GM23338 (cell line): ENCODE data around the gene CFAP157. TPM values are rescaled to one million over a fixed set of nuclear protein-coding genes. Genes with fewer than 3 reads are reported as not detected.

Experiments
- ATAC-seq: fragments of 200-7000 bp; cut with Tn5 transposase; 3 replicates; pipeline ENCODE4 v1.9.1; 2020
- DNase-seq: peaks from one replicate; pipeline ENCODE4 v3.0.0-alpha.2; 2015; ENCODE audit warnings: low spot score
- H2AFZ ChIP-seq: fragments of 200-600 bp; sonication (generic); 2 replicates; pipeline ENCODE4 v1.8.0; 2016; ENCODE audit warnings: antibody characterized with exemption, mild to moderate bottlenecking, moderate library complexity
- H3F3A ChIP-seq: fragments of 200-600 bp; sonication (generic); replicated peaks from 2 replicates; pipeline ENCODE4 v1.8.0; 2017; ENCODE audit warnings: antibody characterized with exemption, mixed run types, low read depth
- H3K27ac ChIP-seq: fragments of 200-600 bp; sonication (generic); 2 replicates; pipeline ENCODE4 v1.6.1; 2016; ENCODE audit warnings: low read depth
- H3K27me3 ChIP-seq: fragments of 200-600 bp; sonication (generic); 2 replicates; pipeline ENCODE4 v1.8.0; 2016; ENCODE audit warnings: mild to moderate bottlenecking, mixed run types, moderate library complexity; ENCODE audit not compliant: insufficient read depth
- H3K36me3 ChIP-seq: fragments of 200-600 bp; sonication (generic); 2 replicates; pipeline ENCODE4 v1.8.0; 2016; ENCODE audit warnings: mild to moderate bottlenecking; ENCODE audit not compliant: insufficient read depth
- H3K4me1 ChIP-seq: fragments of 200-600 bp; sonication (generic); 2 replicates; pipeline ENCODE4 v1.8.0; 2016; ENCODE audit warnings: mild to moderate bottlenecking, moderate library complexity; ENCODE audit not compliant: insufficient read depth
- H3K4me2 ChIP-seq: fragments of 200-600 bp; sonication (generic); 2 replicates; pipeline ENCODE4 v1.7.1; 2017; ENCODE audit warnings: mixed run types
- H3K4me3 ChIP-seq: fragments of 200-600 bp; sonication (generic); 2 replicates; pipeline ENCODE4 v1.6.1; 2016; ENCODE audit warnings: mixed run types
- H3K79me2 ChIP-seq: fragments of 200-600 bp; sonication (generic); replicated peaks from 2 replicates; pipeline ENCODE4 v1.8.0; 2017; ENCODE audit warnings: mild to moderate bottlenecking; ENCODE audit not compliant: insufficient read depth
- H3K9me2 ChIP-seq: fragments of 200-600 bp; sonication (generic); 2 replicates; pipeline ENCODE4 v1.8.0; 2017; ENCODE audit not compliant: insufficient read depth
- H4K20me1 ChIP-seq: fragments of 200-600 bp; sonication (generic); replicated peaks from 2 replicates; pipeline ENCODE4 v1.8.0; 2017; ENCODE audit warnings: mild to moderate bottlenecking; ENCODE audit not compliant: insufficient read depth
- H3K27ac Mint-ChIP-seq: 2 replicates; pipeline ENCODE4 v1.8.0; 2020; ENCODE audit warnings: inconsistent platforms, mild to moderate bottlenecking, moderate library complexity, mixed read lengths
- H3K27me3 Mint-ChIP-seq: 3 replicates; pipeline ENCODE4 v1.8.0; 2022; ENCODE audit warnings: low read depth, mild to moderate bottlenecking, moderate library complexity, mixed read lengths, inconsistent platforms; ENCODE audit not compliant: insufficient read depth, poor library complexity
- H3K36me3 Mint-ChIP-seq: 3 replicates; pipeline ENCODE4 v1.8.0; 2021; ENCODE audit warnings: low read depth, mild to moderate bottlenecking, inconsistent platforms, moderate library complexity, mixed read lengths
- H3K4me1 Mint-ChIP-seq: 3 replicates; pipeline ENCODE4 v1.8.0; 2020; ENCODE audit warnings: mild to moderate bottlenecking, inconsistent platforms, mixed read lengths
- H3K4me3 Mint-ChIP-seq: 3 replicates; pipeline ENCODE4 v1.8.0; 2021; ENCODE audit warnings: moderate library complexity, mild to moderate bottlenecking, inconsistent platforms, mixed read lengths
- H3K9me3 Mint-ChIP-seq: 3 replicates; pipeline ENCODE4 v1.8.0; 2020; ENCODE audit warnings: moderate library complexity, mild to moderate bottlenecking, inconsistent platforms, mixed read lengths
- polyA plus RNA-seq: library from polyadenylated mRNA; unstranded; fragments of >200 nt; fragmentation: Nextera tagmentation; extraction: Ambion mirVana; gene quantifications from 2 replicates; pipeline ENCODE4 v1.2.1, GENCODE V29; 2016
- total RNA-seq: library from RNA; depleted of rRNA; stranded (reverse); fragments of >200 nt; shearing (Covaris generic); gene quantifications from 2 replicates; pipeline ENCODE4 v1.2.3, GENCODE V29; 2014
- TF ChIP-seq, protein P1 (sequence below), 2 experiments: fragments of 200-600 bp in 1 of 2; sonication (generic) in 1 of 2; conservative IDR thresholded peaks; 2 replicates each; pipeline versions ENCODE4 v1.5.1 to v1.6.1; 2016 to 2017; ENCODE audit warnings: antibody characterized with exemption in 2 of 2, low read depth in 2 of 2, mild to moderate bottlenecking in 2 of 2, moderate library complexity in 1 of 2
- TF ChIP-seq, protein P2 (sequence below): fragments of 250-450 bp; sonication (Bioruptor Pico); IDR thresholded peaks from 2 replicates; pipeline ENCODE4 v1.5.0; 2020; ENCODE audit warnings: mild to moderate bottlenecking, moderate library complexity

Gene CFAP157
- total and polyA plus RNA-seq, 2 experiments from 2014 or later: 0.17 to 0.55 TPM

DNA sequence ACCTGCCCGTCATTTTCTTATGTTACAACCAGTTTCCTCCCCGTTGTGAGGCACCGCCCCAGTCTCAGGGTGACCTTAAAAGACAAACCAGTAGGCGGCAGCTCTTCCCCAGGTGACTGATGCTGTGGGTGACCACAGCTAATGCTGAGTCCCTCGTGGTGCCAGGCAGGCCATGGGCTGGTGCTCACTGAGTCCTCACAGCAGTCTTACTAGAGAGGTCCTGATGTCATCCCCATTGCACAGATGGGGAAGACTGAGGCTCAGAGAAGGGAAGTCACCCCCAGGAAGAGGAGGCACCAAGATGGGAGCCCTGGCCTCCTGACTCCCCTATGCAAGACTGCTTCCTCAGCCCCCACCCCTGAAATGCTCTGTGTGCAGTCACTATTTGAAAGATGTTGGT is 978 bp downstream of the CFAP157 start:
- Histone ChIP-seq H3K4me3 (no peak overlapping the region), H3F3A (0 out of 2 replicates have a peak, but pooled peaks cover 9% of the 10 kb centered on the region), H3K79me2 (no peaks in the 10 kb centered on the region), H3K4me1 (peaks cover 15% of the 10 kb centered on the region), H3K36me3 (no peaks in the 10 kb centered on the region), H3K4me2 (no peak overlapping the region), H3K9me2 (no peaks in the 10 kb centered on the region), H4K20me1 (no peaks in the 10 kb centered on the region), H3K27me3 (no peaks in the 10 kb centered on the region), H2AFZ (no peak overlapping the region), H3K27ac (no peak overlapping the region)
- H3K4me1 Mint-ChIP-seq: peaks cover 31% of the 10 kb centered on the region
- TF ChIP-seq, protein P1, sequence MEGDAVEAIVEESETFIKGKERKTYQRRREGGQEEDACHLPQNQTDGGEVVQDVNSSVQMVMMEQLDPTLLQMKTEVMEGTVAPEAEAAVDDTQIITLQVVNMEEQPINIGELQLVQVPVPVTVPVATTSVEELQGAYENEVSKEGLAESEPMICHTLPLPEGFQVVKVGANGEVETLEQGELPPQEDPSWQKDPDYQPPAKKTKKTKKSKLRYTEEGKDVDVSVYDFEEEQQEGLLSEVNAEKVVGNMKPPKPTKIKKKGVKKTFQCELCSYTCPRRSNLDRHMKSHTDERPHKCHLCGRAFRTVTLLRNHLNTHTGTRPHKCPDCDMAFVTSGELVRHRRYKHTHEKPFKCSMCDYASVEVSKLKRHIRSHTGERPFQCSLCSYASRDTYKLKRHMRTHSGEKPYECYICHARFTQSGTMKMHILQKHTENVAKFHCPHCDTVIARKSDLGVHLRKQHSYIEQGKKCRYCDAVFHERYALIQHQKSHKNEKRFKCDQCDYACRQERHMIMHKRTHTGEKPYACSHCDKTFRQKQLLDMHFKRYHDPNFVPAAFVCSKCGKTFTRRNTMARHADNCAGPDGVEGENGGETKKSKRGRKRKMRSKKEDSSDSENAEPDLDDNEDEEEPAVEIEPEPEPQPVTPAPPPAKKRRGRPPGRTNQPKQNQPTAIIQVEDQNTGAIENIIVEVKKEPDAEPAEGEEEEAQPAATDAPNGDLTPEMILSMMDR (conservative IDR thresholded peaks at IDR 0.05; ENCODE audit: low read depth in 2 of 2): peak; percentile 44 to 69
- TF ChIP-seq, protein P2, sequence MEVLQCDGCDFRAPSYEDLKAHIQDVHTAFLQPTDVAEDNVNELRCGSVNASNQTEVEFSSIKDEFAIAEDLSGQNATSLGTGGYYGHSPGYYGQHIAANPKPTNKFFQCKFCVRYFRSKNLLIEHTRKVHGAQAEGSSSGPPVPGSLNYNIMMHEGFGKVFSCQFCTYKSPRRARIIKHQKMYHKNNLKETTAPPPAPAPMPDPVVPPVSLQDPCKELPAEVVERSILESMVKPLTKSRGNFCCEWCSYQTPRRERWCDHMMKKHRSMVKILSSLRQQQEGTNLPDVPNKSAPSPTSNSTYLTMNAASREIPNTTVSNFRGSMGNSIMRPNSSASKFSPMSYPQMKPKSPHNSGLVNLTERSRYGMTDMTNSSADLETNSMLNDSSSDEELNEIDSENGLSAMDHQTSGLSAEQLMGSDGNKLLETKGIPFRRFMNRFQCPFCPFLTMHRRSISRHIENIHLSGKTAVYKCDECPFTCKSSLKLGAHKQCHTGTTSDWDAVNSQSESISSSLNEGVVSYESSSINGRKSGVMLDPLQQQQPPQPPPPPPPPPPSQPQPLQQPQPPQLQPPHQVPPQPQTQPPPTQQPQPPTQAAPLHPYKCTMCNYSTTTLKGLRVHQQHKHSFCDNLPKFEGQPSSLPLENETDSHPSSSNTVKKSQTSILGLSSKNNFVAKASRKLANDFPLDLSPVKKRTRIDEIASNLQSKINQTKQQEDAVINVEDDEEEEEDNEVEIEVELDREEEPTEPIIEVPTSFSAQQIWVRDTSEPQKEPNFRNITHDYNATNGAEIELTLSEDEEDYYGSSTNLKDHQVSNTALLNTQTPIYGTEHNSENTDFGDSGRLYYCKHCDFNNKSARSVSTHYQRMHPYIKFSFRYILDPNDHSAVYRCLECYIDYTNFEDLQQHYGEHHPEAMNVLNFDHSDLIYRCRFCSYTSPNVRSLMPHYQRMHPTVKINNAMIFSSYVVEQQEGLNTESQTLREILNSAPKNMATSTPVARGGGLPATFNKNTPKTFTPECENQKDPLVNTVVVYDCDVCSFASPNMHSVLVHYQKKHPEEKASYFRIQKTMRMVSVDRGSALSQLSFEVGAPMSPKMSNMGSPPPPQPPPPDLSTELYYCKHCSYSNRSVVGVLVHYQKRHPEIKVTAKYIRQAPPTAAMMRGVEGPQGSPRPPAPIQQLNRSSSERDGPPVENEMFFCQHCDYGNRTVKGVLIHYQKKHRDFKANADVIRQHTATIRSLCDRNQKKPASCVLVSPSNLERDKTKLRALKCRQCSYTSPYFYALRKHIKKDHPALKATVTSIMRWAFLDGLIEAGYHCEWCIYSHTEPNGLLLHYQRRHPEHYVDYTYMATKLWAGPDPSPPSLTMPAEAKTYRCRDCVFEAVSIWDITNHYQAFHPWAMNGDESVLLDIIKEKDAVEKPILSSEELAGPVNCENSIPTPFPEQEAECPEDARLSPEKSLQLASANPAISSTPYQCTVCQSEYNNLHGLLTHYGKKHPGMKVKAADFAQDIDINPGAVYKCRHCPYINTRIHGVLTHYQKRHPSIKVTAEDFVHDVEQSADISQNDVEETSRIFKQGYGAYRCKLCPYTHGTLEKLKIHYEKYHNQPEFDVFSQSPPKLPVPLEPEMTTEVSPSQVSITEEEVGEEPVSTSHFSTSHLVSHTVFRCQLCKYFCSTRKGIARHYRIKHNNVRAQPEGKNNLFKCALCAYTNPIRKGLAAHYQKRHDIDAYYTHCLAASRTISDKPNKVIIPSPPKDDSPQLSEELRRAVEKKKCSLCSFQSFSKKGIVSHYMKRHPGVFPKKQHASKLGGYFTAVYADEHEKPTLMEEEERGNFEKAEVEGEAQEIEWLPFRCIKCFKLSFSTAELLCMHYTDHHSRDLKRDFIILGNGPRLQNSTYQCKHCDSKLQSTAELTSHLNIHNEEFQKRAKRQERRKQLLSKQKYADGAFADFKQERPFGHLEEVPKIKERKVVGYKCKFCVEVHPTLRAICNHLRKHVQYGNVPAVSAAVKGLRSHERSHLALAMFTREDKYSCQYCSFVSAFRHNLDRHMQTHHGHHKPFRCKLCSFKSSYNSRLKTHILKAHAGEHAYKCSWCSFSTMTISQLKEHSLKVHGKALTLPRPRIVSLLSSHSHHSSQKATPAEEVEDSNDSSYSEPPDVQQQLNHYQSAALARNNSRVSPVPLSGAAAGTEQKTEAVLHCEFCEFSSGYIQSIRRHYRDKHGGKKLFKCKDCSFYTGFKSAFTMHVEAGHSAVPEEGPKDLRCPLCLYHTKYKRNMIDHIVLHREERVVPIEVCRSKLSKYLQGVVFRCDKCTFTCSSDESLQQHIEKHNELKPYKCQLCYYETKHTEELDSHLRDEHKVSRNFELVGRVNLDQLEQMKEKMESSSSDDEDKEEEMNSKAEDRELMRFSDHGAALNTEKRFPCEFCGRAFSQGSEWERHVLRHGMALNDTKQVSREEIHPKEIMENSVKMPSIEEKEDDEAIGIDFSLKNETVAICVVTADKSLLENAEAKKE (CRISPR knock-in tag): no peak
- peak overlapping the region; percentile 33; the same call in 1 of the 3 replicates for H3K4me3 Mint-ChIP-seq
- H3K9me3 Mint-ChIP-seq: peaks cover 4% of the 10 kb centered on the region; the same call in 2 of the 3 replicates
- no peaks in the 10 kb centered on the region; the same call in 2 of the 3 replicates for H3K36me3 Mint-ChIP-seq
- peak; percentile 68 for DNase-seq
- peaks cover 9% of the 10 kb centered on the region for H3K27me3 Mint-ChIP-seq
- H3K27ac Mint-ChIP-seq: no peak overlapping the region
- ATAC-seq: peak; percentile 16
